Right atrium auricular region (tissue), 2 donors: ENCODE measurements around the gene NHP2. TPM values are rescaled to one million over a fixed set of nuclear protein-coding genes. Genes with fewer than 3 reads are reported as not detected.

ENCODE experiments used
- DNase-seq: peaks from one replicate; pipeline ENCODE4 v3.0.0-alpha.2; 2019; ENCODE audit warnings: low spot score
- H3K27ac ChIP-seq, 2 donors: fragments of 200-600 bp; sonication (generic); 1 replicate in 1 of 2; 2 replicates in 1 of 2; pipeline ENCODE4 v1.5.1; 2016 to 2019
- H3K27me3 ChIP-seq, 2 donors: fragments of 200-600 bp; sonication (generic); one replicate each; pipeline versions ENCODE4 v1.5.1 to v1.6.0; 2017 to 2019
- H3K36me3 ChIP-seq: fragments of 200-600 bp; sonication (generic); one replicate; pipeline ENCODE4 v1.5.1; 2016
- H3K4me1 ChIP-seq, 2 donors: fragments of 200-600 bp; sonication (generic); one replicate each; pipeline versions ENCODE4 v1.5.1 to v1.6.0; 2017 to 2019
- H3K4me3 ChIP-seq, 2 donors: fragments of 200-600 bp; sonication (generic); 1 replicate in 1 of 2; 2 replicates in 1 of 2; pipeline ENCODE4 v1.5.1; 2017 to 2019; ENCODE audit warnings: mild to moderate bottlenecking in 1 of 2, moderate library complexity in 1 of 2
- H3K9me3 ChIP-seq, 2 donors: fragments of 200-600 bp; sonication (generic); one replicate each; pipeline ENCODE4 v1.5.1; 2019
- total RNA-seq, 2 donors: library from RNA; depleted of rRNA; stranded (reverse); fragments of >200 nt; gene quantifications; one replicate each; pipeline ENCODE4 v1.1.0, GENCODE V29; 2016
- TF ChIP-seq, protein P1 (sequence below), 2 donors: fragments of 200-600 bp; sonication (generic); IDR thresholded peaks; one replicate each; pipeline ENCODE4 v1.5.1; 2019; ENCODE audit warnings: antibody characterized with exemption in 2 of 2

Gene NHP2
- total RNA-seq, 2 donors from 2014 or later: 125 to 151 TPM

DNA sequence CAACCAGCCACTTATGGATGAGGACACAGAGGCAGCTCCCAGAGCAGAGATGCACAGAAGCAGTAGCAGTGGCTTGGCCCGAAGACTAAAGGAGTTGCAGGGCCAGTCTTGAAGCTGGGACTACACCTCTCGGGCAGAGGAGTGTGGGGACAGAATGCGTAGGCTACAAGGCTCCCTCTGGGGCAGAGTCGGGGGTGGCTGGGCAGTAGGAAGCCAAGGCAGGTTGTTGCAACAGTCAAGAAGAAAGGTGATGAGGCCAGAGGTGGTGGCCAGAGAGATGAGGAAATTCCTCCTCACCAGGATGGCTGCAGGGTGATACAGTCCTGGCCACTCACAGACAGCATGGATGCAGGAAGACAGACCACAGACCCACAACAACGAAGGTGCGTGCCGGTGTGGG, 45.2 kb downstream of the NHP2 start:
- peaks cover 0 to 6% of the 10 kb centered on the region in 2 donors for H3K9me3 ChIP-seq
- DNase-seq: no peak

GRCh38 chr5:178107756-178108310, 45.9 kb downstream of the NHP2 start:
- no peak for DNase-seq
- no peak overlapping the region for H3K27ac ChIP-seq
- TF ChIP-seq, protein P1, sequence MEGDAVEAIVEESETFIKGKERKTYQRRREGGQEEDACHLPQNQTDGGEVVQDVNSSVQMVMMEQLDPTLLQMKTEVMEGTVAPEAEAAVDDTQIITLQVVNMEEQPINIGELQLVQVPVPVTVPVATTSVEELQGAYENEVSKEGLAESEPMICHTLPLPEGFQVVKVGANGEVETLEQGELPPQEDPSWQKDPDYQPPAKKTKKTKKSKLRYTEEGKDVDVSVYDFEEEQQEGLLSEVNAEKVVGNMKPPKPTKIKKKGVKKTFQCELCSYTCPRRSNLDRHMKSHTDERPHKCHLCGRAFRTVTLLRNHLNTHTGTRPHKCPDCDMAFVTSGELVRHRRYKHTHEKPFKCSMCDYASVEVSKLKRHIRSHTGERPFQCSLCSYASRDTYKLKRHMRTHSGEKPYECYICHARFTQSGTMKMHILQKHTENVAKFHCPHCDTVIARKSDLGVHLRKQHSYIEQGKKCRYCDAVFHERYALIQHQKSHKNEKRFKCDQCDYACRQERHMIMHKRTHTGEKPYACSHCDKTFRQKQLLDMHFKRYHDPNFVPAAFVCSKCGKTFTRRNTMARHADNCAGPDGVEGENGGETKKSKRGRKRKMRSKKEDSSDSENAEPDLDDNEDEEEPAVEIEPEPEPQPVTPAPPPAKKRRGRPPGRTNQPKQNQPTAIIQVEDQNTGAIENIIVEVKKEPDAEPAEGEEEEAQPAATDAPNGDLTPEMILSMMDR (IDR thresholded peaks at IDR 0.05): no peak
- H3K36me3 ChIP-seq: no peaks in the 10 kb centered on the region
- peaks cover 0 to under 1% of the 10 kb centered on the region in 2 donors for H3K27me3 ChIP-seq
- H3K4me1 ChIP-seq: no peaks in the 10 kb centered on the region
- peaks cover 0 to 5% of the 10 kb centered on the region in 2 donors for H3K9me3 ChIP-seq
- no peak overlapping the region for H3K4me3 ChIP-seq

More for the DNA sequence above, 45.2 kb downstream of the NHP2 start:
- Histone ChIP-seq H3K27me3 (peaks cover 0 to 4% of the 10 kb centered on the region in 2 donors), H3K4me3 (no peak overlapping the region), H3K27ac (no peak overlapping the region), H3K4me1 (no peaks in the 10 kb centered on the region), H3K36me3 (no peaks in the 10 kb centered on the region)
- TF ChIP-seq, protein P1 (IDR thresholded peaks at IDR 0.05): no peak

GRCh38 chr5:178106556-178107239, 47.0 kb downstream of the NHP2 start:
- Histone ChIP-seq H3K4me1 (no peaks in the 10 kb centered on the region), H3K4me3 (no peak overlapping the region), H3K27ac (no peak overlapping the region), H3K27me3 (no peaks in the 10 kb centered on the region), H3K9me3 (no peaks in the 10 kb centered on the region), H3K36me3 (no peaks in the 10 kb centered on the region)
- TF ChIP-seq, protein P1 (IDR thresholded peaks at IDR 0.05): no peak
- DNase-seq: no peak

DNA sequence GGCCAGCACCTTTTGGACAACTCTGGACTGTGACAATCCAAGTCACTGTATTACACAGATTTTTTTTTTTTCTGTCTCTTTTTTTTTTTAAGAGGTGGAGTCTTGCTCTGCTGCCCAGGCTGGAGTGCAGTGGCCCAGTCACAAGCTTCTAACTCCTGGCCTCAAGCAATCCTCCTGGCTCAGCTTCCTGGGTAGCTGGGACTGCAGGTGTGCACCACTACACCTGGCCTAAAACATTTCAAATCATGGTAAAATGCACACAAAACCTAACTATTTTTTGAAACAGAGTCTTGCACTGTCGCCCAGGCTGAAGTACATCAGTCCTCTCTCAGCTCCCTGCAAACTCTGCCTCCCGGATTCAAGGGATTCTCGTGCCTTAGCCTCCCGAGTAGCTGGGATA, 47.6 kb downstream of the NHP2 start:
- H3K27ac ChIP-seq: no peak overlapping the region
- no peak overlapping the region for H3K4me3 ChIP-seq
- TF ChIP-seq, protein P1 (IDR thresholded peaks at IDR 0.05): no peak
- H3K9me3 ChIP-seq: no peaks in the 10 kb centered on the region
- H3K4me1 ChIP-seq: no peaks in the 10 kb centered on the region
- no peaks in the 10 kb centered on the region for H3K36me3 ChIP-seq
- H3K27me3 ChIP-seq: no peaks in the 10 kb centered on the region
- no peak for DNase-seq

- Histone ChIP-seq H3K4me3 (no peak overlapping the region), H3K27me3 (no peaks in the 10 kb centered on the region), H3K36me3 (no peaks in the 10 kb centered on the region), H3K4me1 (no peaks in the 10 kb centered on the region), H3K9me3 (no peaks in the 10 kb centered on the region), H3K27ac (no peak overlapping the region)
- no peak for DNase-seq
- TF ChIP-seq, protein P1 (IDR thresholded peaks at IDR 0.05): no peak
Observed at GRCh38 chr5:178104492-178104891, 49.2 kb downstream of the NHP2 start.
